C1 segment of cervical spinal cord (tissue), 14 donors: ENCODE data around the gene TALDO1.
"Not testable (repeated sequence)": the region's sequence is repeated elsewhere in the genome, so short reads cannot be mapped to it uniquely, and the experiment has no call there.

Experiments
- DNase-seq, 14 donors: peaks; one replicate each; lab custom pipeline; 2025; lab: John Stamatoyannopoulos, UW

The TALDO1 gene

GRCh38 chr11:734541-734940, 12.7 kb upstream of the TALDO1 start:
- not testable (repeated sequence) for DNase-seq

GRCh38 chr11:737366-737765, 9.9 kb upstream of the TALDO1 start:
- DNase-seq, result peak in 4 of 14 donors; percentile 23 to 38 (median 30)

GRCh38 chr11:737899-738298, 9.4 kb upstream of the TALDO1 start:
- not testable (repeated sequence) for DNase-seq

- DNase-seq, result no peak
Measured at GRCh38 chr11:742156-742546, 5.1 kb upstream of the TALDO1 start.

- DNase-seq, result no peak
Measured at GRCh38 chr11:742571-743201, 4.6 kb upstream of the TALDO1 start.

GRCh38 chr11:745428-745827, 1.8 kb upstream of the TALDO1 start:
- DNase-seq, result no peak

GRCh38 chr11:746289-747157, 741 bp upstream of the TALDO1 start:
- peak in 10 of 14 donors; percentile 21 to 78 (median 67) for DNase-seq

- DNase-seq, result peak in 2 of 14 donors; percentile 30 to 34
Measured at GRCh38 chr11:748007-748359, 719 bp downstream of the TALDO1 start.

- no peak for DNase-seq
Measured at GRCh38 chr11:749731-750130, 2.5 kb downstream of the TALDO1 start.

GRCh38 chr11:760236-760635, 13.0 kb downstream of the TALDO1 start:
- DNase-seq, result no peak

GRCh38 chr11:761526-762108, 14.4 kb downstream of the TALDO1 start:
- no peak for DNase-seq

GRCh38 chr11:762421-763072, 15.3 kb downstream of the TALDO1 start:
- peak in 9 of 14 donors; percentile 21 to 84 (median 33) for DNase-seq

GRCh38 chr11:763073-763463, 15.8 kb downstream of the TALDO1 start:
- DNase-seq, result no peak

GRCh38 chr11:763549-764321, 16.5 kb downstream of the TALDO1 start:
- DNase-seq, result peak in 1 of 14 donors; percentile 30

GRCh38 chr11:764322-765024, 17.2 kb downstream of the TALDO1 start:
- DNase-seq, result no peak

GRCh38 chr11:765025-765801, 17.9 kb downstream of the TALDO1 start:
- peak in 7 of 14 donors; percentile 18 to 53 (median 35) for DNase-seq

GRCh38 chr11:765802-766091, 18.5 kb downstream of the TALDO1 start:
- DNase-seq, result no peak

- DNase-seq, result no peak
Measured at GRCh38 chr11:766106-766935, 19.1 kb downstream of the TALDO1 start.

GRCh38 chr11:766936-767210, 19.6 kb downstream of the TALDO1 start:
- no peak for DNase-seq
